Astrocyte (in vitro differentiated cells and primary cell): ENCODE measurements around the gene FBN1.

Experiments used
- EZH2 ChIP-seq: IDR thresholded peaks from 2 replicates; pipeline ENCODE4 v1.6.1; 2012; ENCODE audit warnings: mild to moderate bottlenecking, low read length, inconsistent platforms; ENCODE audit not compliant: insufficient read depth
- TF ChIP-seq, protein P1 (sequence below): IDR thresholded peaks from 2 replicates; pipeline ENCODE4 v1.5.1; 2011; ENCODE audit warnings: low read depth, mild to moderate bottlenecking, inconsistent platforms, low read length, moderate library complexity; ENCODE audit not compliant: insufficient read depth

DNA sequence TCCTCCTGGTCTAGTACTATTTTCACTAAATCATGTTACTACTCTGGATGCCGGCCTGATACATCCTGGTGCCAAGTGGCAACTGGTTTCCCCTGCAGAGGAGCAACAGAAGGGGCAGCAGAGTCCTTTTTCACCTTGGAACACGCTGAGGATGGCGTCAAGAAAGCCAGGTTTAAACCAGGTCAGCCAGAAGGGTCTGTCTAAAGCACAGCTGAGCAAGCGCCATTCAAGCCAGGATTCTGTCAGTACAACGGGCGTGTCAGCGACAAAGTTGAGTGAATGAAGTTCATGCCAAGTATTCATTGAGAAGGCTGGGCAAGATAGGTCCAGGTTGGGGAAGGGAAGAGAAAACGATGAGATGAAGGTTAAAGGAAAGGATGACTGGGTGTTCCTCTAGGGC, 88.2 kb downstream of the FBN1 start:
- TF ChIP-seq, protein P1, sequence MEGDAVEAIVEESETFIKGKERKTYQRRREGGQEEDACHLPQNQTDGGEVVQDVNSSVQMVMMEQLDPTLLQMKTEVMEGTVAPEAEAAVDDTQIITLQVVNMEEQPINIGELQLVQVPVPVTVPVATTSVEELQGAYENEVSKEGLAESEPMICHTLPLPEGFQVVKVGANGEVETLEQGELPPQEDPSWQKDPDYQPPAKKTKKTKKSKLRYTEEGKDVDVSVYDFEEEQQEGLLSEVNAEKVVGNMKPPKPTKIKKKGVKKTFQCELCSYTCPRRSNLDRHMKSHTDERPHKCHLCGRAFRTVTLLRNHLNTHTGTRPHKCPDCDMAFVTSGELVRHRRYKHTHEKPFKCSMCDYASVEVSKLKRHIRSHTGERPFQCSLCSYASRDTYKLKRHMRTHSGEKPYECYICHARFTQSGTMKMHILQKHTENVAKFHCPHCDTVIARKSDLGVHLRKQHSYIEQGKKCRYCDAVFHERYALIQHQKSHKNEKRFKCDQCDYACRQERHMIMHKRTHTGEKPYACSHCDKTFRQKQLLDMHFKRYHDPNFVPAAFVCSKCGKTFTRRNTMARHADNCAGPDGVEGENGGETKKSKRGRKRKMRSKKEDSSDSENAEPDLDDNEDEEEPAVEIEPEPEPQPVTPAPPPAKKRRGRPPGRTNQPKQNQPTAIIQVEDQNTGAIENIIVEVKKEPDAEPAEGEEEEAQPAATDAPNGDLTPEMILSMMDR = no peak
- no peak for TF ChIP-seq EZH2
